Measurements from ENCODE around the gene HYKK.

GRCh38 chr15:78540871-78541743 is 33.7 kb downstream of the HYKK start:
- TF ChIP-seq CTCF (IDR thresholded peaks at IDR 0.05) (no peak), POLR2A (IDR thresholded peaks at IDR 0.05) (no peak)
